GM19240 (cell line): ENCODE measurements around the gene RHOB.
"Not testable (repeated sequence)": the region's sequence is repeated elsewhere in the genome, so short reads cannot be mapped to it uniquely, and the experiment has no call there.

Experiments
- DNase-seq: peaks from one replicate; pipeline ENCODE4 v3.0.0; 2011; ENCODE audit warnings: low spot score; ENCODE audit not compliant: insufficient read length

RHOB gene

DNA sequence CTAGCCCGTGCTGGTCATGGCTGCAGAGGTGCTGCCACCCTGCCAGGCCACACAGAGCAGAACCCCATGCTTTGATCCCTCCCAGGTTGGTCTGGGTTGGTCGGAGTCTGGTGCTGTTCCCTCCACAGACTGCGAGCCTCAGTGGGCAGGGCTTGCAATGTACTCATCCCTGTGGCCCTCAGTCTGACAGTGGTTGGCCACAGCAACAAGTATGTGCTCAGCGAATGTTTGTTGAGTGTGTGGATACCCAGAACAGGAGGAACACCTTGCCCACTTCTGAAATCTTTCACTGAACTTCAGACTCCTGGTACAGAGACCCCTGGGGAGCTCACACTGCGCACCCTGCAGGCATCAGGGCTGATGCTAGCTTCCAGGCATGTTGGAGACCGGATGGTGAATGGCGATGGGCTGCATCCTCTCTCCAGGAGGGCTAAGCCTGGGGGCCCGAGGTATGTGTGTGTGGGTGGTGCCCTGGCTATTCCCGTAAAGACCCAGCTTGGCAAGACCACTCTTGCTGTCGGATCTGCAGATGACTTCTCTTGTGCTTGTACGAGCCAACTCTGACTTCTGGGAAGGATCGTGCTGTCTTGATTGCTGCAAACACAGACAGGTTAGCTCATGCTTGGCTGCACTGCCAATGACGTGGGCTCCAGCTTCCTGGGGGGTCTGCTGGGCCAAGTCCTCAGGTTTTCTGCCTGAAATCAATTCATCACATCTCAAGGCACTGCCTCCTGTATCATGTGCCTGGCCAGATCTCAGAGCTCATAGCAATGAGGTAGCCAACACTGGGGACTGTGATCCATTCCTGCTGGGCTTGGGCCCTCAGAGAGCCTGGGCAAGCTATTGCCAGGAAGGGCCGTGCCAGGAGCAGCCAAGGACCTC is 43.7 kb downstream of the RHOB start:
- DNase-seq: no peak

DNA sequence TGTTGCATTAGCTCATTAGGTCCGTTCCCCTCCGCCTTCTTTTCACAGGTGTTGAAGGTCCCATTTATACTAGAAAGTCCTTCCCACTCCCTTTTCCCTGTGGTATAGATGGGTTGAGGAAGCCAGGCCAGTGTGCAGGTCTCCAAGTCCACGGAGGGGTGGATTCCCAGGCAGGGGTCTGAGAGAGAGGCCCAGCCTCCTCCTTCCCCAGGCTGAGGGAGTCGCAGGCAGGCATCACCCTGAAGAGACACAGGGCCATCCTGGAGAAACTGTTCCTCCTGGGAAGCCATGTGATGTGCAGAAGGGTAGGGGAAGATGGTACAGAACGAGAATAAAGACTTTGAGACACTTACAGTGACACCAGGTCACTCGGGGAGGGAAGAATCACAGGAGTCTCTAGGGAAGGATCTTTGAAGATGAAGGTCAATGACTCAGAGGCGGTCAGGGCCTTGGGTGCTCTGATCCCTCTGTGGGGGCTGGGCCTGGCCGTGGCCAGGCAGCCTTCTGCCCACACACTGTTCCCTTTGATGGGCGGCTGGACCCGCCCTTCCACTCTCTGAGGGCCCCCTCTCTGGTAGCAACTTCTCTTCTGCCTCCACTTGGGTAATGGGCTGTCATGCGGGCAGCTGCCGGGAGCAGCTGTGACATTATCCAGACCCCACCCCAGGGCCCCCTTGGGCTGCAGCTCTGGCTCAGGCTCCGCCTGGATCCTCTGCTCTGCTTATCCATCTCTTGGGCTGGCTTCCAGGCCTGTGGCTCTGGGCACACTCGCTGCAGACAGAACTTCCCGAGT is 45.1 kb downstream of the RHOB start:
- DNase-seq: no peak

DNA sequence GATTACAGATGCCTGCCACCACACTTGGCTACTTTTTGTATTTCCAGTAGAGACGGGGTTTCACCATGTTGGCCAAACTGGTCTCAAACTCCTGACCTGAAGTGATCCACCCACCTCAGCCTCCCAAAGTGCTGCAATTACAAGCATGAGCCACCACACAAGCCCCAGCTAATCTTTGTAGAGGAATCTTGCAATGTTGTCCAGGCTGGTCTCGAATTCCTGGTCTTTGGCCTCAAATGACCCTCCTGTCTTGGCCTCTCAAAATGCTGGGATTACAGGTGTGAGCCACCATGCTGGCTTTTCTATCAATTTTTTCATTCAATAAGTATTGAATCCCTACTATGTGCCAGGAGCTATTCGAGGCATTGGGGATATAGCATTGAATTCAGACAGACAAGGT is 46.2 kb downstream of the RHOB start:
- DNase-seq: not testable (repeated sequence)

DNA sequence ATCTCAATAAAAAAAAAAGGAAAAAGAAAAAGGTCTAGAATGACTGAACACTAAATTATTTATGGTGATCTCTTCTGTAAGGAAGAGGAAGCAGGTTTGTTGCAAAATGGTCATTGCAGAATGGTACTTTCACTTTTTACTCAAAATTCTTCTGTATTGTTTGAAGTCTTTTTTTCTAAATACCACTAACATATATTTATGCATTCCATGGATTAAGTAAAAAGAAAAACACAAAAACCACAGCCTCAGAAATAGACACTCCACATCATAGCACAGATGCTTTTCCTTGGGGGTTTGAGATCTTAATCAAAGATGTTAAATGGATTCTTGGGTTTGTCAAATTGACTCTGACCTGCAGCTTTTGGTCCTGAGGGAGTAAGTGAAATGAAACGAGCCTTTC is 47.4 kb downstream of the RHOB start:
- no peak for DNase-seq

DNA sequence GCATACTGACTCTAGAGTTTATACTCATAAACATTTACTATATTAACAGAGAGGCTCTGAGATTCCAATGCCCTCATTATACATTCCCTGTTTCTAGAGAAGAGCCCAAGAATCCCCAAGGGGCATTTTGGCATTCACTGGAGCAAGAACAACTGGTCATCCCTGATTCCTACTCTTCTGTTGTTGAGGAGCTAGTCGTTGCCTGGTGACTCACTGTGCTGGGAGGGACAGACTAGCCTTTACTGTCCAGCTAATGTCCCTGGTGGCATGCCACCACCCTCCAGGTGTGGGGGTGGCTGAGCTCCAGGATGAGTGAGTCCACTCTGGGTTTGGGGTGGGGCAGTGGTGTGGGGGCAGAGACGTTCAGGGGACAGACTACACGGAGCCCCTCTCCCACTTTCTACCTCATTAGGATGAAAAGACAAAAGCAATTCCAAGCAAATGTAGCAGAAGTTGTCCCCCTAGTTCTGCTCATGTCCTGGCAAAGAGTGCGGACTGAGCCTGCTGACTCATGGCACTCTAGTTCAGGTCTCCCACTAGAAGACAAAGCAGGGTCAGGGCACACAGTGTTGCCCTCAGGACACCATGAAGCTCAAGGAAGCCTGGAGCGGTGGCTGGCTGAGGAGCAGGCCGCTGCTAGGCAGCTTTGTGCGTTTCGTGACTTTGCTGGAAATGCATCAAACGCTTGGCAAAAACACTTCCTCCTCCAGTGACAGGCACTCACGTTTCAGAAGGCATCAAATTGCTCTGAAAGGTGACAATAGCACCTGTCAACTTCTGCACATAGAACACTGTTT is 49.4 kb downstream of the RHOB start:
- DNase-seq: no peak

DNA sequence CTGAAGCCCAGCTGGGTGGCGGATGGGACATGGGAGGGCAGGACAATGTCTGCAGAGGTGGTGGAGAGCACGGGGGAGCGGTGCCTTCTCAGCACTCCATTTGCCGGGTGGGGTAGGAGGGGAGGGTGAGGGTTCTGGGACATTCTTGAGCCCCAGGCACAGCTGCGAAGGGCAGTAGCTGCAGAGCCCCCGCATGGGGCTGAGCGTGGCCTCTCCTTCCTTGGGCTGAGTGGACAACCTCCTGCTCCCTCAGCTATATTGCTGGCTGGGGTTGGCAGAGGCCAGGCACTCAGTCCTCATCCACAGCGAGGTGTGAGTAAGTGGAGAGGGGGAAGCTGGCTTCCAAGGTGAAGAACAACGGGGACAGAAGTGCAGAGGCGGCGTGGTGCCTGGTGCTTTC is 50.1 kb downstream of the RHOB start:
- DNase-seq: no peak
